WERI-Rb-1 (cell line): ENCODE results near the gene ITSN1.

ENCODE experiments used
- DNase-seq: peaks from one replicate; pipeline ENCODE4 v3.0.0-alpha.2; 2020
- H3K27ac ChIP-seq: fragments of 250-450 bp; sonication (Bioruptor Pico); 2 replicates; pipeline ENCODE4 v1.5.1; 2020; ENCODE audit warnings: mild to moderate bottlenecking, moderate library complexity
- H3K27me3 ChIP-seq: fragments of 250-450 bp; sonication (Bioruptor Pico); 2 replicates; pipeline ENCODE4 v1.5.1; 2021; ENCODE audit warnings: mild to moderate bottlenecking, low read depth, moderate library complexity; ENCODE audit not compliant: insufficient read depth, severe bottlenecking
- H3K36me3 ChIP-seq: fragments of 250-450 bp; sonication (Bioruptor Pico); 2 replicates; pipeline ENCODE4 v1.5.1; 2020; ENCODE audit warnings: mild to moderate bottlenecking, moderate library complexity
- H3K4me3 ChIP-seq: 2 replicates; pipeline ENCODE4 v1.5.1; 2011; ENCODE audit warnings: low read depth, mild to moderate bottlenecking, control low read depth, low read length
- H3K9me3 ChIP-seq: fragments of 250-450 bp; sonication (Bioruptor Pico); 2 replicates; pipeline ENCODE4 v1.5.1; 2021; ENCODE audit warnings: mild to moderate bottlenecking, moderate library complexity; ENCODE audit not compliant: severe bottlenecking
- TF ChIP-seq, protein P1 (sequence below): IDR thresholded peaks from 2 replicates; pipeline ENCODE4 v1.5.1; 2011; ENCODE audit warnings: low read depth, mild to moderate bottlenecking, control low read depth, inconsistent platforms, low read length

The ITSN1 gene

DNA sequence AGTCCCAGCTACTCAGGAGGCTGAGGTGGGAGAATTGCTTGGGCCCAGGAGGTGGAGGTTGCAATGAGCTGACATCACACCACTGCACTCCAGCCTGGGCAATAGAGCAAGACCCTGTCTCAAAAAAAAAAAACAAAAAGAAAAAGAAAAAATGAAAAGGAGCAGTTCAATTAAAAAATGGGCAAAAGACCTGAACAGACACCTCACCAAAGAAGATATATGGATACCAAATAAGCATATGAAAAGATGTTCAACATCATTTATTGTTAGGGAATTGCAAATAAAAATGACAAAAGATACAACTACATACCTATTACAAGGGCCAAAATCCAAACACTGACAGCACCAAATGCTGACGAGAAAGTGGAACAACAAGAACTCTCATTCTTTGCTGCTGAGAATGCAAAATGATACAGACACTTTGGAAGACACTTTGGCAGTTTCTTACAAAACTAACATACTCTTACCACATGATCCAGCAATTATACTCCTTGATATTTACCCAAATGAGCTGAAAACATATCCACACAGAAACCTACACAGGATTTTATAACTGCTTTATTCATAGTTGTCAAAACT lies 302.0 kb downstream of the ITSN1 start:
- DNase-seq: no peak
- Histone ChIP-seq H3K9me3 (peaks cover 5% of the 10 kb centered on the region), H3K27ac (no peak overlapping the region), H3K36me3 (no peaks in the 10 kb centered on the region), H3K27me3 (peaks cover 70% of the 10 kb centered on the region), H3K4me3 (no peak overlapping the region)
- TF ChIP-seq, protein P1, sequence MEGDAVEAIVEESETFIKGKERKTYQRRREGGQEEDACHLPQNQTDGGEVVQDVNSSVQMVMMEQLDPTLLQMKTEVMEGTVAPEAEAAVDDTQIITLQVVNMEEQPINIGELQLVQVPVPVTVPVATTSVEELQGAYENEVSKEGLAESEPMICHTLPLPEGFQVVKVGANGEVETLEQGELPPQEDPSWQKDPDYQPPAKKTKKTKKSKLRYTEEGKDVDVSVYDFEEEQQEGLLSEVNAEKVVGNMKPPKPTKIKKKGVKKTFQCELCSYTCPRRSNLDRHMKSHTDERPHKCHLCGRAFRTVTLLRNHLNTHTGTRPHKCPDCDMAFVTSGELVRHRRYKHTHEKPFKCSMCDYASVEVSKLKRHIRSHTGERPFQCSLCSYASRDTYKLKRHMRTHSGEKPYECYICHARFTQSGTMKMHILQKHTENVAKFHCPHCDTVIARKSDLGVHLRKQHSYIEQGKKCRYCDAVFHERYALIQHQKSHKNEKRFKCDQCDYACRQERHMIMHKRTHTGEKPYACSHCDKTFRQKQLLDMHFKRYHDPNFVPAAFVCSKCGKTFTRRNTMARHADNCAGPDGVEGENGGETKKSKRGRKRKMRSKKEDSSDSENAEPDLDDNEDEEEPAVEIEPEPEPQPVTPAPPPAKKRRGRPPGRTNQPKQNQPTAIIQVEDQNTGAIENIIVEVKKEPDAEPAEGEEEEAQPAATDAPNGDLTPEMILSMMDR: no peak

DNA sequence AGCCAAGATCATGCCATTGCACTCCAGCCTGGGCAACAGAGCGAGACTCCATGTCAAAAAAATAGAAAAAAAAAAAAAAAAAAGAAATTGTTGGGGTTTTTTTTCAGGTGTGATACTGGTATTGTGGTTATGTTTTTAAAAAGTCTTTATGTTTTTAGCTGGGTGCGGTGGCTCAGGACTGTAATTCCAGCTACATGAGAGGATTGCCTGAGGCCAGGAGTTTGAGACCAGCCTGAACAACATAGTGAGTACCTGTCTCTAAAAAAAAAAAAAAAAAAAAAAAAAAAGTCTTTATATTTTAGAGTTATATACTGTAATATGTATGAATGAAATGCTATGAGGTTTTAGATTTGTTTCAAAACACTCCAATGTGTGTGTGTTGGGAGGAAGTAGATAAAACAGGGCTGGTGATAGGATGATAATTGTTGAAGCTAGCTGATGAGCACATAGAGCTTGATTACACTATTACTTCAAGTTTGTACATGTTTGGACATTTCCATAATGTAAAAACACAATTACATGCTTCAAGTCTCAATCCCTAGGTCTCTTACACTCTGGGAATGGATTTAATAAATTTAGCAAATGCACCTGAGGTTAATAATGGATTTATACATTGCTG lies 303.5 kb downstream of the ITSN1 start:
- no peak for DNase-seq
- no peak overlapping the region for H3K27ac ChIP-seq
- H3K27me3 ChIP-seq: peaks cover 62% of the 10 kb centered on the region

DNA sequence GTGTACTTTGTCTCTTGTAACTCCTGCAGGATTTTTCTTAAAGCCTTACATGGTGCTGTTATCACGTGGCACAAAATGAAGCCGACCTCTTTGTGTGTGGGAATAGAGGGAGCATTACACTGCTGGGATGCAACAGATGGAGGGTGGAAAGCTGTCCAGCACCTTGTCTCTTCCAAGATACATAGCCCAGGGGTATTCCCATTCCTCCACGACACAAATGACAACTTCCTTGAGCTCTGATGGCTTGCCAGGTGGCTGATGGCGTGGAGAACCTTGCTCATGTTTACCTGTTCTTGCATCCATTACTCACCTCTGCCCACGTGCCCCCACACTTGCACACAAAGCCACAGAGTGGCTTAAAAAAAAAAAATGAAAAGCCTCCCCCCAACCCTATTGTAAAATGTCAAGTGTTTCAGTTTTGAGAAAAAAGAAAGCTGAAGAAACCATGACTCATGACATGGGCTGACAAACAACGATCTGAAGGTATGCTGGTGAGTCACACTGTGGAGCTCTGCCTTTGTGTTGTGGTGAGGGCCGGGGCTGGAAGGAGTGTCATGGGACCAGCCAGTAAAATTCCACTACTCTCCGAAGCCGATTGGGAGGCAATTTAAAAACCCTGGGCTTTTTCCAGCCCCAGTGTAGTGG lies 305.3 kb downstream of the ITSN1 start:
- no peaks in the 10 kb centered on the region for H3K36me3 ChIP-seq
- H3K27ac ChIP-seq: no peak overlapping the region
- H3K9me3 ChIP-seq: peaks cover 3% of the 10 kb centered on the region
- no peak for DNase-seq
- TF ChIP-seq, protein P1: no peak
- peaks cover 63% of the 10 kb centered on the region for H3K27me3 ChIP-seq
- no peak overlapping the region for H3K4me3 ChIP-seq

More for the DNA sequence above, 303.5 kb downstream of the ITSN1 start:
- TF ChIP-seq, protein P1: no peak
- Histone ChIP-seq H3K4me3 (no peak overlapping the region), H3K36me3 (no peaks in the 10 kb centered on the region), H3K9me3 (peaks cover 3% of the 10 kb centered on the region)

DNA sequence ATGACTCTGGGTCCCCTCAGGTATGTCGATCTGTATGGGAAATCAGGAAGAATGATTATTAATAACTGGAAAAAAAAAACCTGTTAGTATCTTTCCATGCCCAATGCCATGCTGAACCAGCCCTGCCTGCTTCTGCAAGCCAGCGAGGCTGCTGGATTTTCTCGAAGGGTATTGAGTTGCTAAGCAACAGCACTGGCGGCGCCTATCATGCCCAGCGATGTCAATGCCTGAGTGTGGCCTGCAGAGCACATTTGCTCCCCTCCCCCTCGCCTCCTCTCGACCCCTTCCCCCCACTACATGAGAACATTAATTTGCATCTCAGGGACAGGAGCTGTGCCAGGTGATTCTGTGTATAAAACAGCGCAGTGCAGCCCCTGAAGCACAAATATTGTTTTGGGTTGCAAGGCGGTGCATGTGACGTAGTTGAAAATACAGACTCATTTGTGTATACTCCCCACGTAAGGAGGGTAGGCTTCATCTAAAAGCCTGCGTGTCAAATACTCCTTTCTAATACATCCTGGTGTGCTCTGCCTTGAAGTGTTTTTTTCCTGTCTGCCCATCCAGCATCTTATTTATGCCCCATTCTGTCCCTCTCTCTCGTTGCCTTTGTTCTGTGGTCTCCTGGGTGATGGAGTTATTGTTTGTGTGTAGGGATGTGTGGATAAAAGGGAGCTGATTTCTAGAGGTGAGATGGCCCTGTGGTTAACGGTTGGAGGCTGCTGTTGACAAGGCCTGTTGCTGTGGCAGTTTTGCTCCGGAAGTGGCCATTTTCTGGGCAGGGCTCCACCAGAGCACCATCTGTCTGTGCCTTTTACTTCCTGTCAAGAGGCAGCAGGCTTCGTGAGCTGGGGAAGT lies 306.0 kb downstream of the ITSN1 start:
- H3K36me3 ChIP-seq: no peaks in the 10 kb centered on the region
- TF ChIP-seq, protein P1: no peak
- no peak overlapping the region for H3K27ac ChIP-seq
- H3K4me3 ChIP-seq: no peak overlapping the region
- no peak for DNase-seq
- peaks cover 3% of the 10 kb centered on the region for H3K9me3 ChIP-seq
- H3K27me3 ChIP-seq: peaks cover 69% of the 10 kb centered on the region

DNA sequence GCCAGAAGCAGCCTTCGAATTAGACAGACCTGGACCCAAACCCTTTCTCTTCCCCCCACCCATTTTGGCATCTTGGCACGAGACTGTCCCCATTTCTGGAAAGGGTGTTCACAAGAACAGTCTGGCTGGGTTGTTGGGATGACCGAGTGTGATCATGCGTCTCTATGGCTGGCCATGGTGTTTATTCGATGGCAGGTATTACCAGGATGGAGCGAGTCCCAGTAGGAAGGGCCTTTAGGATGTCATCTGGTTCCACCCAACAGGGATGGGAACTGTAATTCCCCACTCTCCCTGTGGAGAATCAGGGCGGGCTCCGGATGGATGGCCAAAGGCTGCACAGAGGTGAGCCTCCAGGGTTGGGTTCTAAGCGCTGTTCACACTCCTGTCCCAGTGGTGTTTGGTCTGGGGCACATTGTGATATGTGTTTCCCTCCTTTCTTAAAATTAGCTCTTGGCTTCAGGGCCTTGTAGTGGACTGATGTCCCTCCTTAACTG lies 306.7 kb downstream of the ITSN1 start:
- Histone ChIP-seq H3K27me3 (peaks cover 71% of the 10 kb centered on the region), H3K9me3 (peaks cover 3% of the 10 kb centered on the region), H3K36me3 (no peaks in the 10 kb centered on the region), H3K27ac (no peak overlapping the region), H3K4me3 (no peak overlapping the region)
- no peak for DNase-seq
- TF ChIP-seq, protein P1: no peak
